ENCODE measurements around the gene NLE1.
"Not testable (repeated sequence)": the region's sequence is repeated elsewhere in the genome, so short reads cannot be mapped to it uniquely, and the experiment has no call there.

The NLE1 gene

GRCh38 chr17:35129154-35129972 is 12.7 kb downstream of the NLE1 start:
- Mint-ChIP-seq H3K27ac (no peak overlapping the region), H3K4me3 (no peak overlapping the region), H3K9me3 (no peaks in the 10 kb centered on the region), H3K4me1 (peaks cover 0 to 6% of the 10 kb centered on the region in 2 donors), H3K36me3 (peaks cover 35 to 46% of the 10 kb centered on the region in 2 donors), H3K27me3 (no peaks in the 10 kb centered on the region)
- ATAC-seq (replicated peaks): no peak
- no peak for DNase-seq

GRCh38 chr17:35127751-35128514 is 14.2 kb downstream of the NLE1 start:
- no peaks in the 10 kb centered on the region for H3K9me3 Mint-ChIP-seq
- ATAC-seq (replicated peaks): no peak
- no peaks in the 10 kb centered on the region for H3K27me3 Mint-ChIP-seq
- H3K4me3 Mint-ChIP-seq: no peak overlapping the region
- peak overlapping the region; percentile 37 for H3K27ac Mint-ChIP-seq
- H3K4me1 Mint-ChIP-seq: peaks cover 0 to 6% of the 10 kb centered on the region in 2 donors
- DNase-seq: no peak
- peaks cover 25 to 32% of the 10 kb centered on the region in 2 donors for H3K36me3 Mint-ChIP-seq

GRCh38 chr17:35121315-35121714 is 20.8 kb downstream of the NLE1 start, which contains the start of gene FNDC8:
Gene FNDC8, plus strand, starts transcription at chr17:35121615. Its CDS starts 79 bp downstream, at chr17:35121694.
- H3K36me3 Mint-ChIP-seq: peaks cover 8 to 11% of the 10 kb centered on the region in 2 donors
- no peak for ATAC-seq (replicated peaks)

GRCh38 chr17:35119370-35120165 is 22.5 kb downstream of the NLE1 start, which contains the start of gene RAD51D:
Gene RAD51D, minus strand, starts transcription at chr17:35119860. Its CDS starts 247 bp downstream, at chr17:35119613.
- Mint-ChIP-seq H3K4me1 (peaks cover 22 to 43% of the 10 kb centered on the region in 2 donors), H3K27me3 (no peaks in the 10 kb centered on the region), H3K27ac (peak within 1 kb of the TSS; percentile 97), H3K9me3 (no peaks in the 10 kb centered on the region), H3K36me3 (peaks cover 16 to 23% of the 10 kb centered on the region in 2 donors), H3K4me3 (peak within 1 kb of the TSS; percentile 87 to 93)
- DNase-seq (peak; percentile 76), ATAC-seq (replicated peaks) (peak; percentile 93 to 94)

More at GRCh38 chr17:35121315-35121714, 20.8 kb downstream of the NLE1 start, which contains the start of gene FNDC8:
- H3K4me1 Mint-ChIP-seq: peaks cover 18 to 34% of the 10 kb centered on the region in 2 donors
- H3K27ac Mint-ChIP-seq: no peak within 1 kb of the TSS
- no peaks in the 10 kb centered on the region for H3K27me3 Mint-ChIP-seq
- DNase-seq: no peak
- no peak within 1 kb of the TSS for H3K4me3 Mint-ChIP-seq
- no peaks in the 10 kb centered on the region for H3K9me3 Mint-ChIP-seq

- DNase-seq (no peak), ATAC-seq (replicated peaks) (peak in 1 of 2 donors; percentile 21)
- peak overlapping the region; percentile 70 for H3K27ac Mint-ChIP-seq
- H3K9me3 Mint-ChIP-seq: no peaks in the 10 kb centered on the region
- peaks cover 20 to 25% of the 10 kb centered on the region in 2 donors for H3K36me3 Mint-ChIP-seq
- no peaks in the 10 kb centered on the region for H3K27me3 Mint-ChIP-seq
- H3K4me1 Mint-ChIP-seq: peaks cover 22 to 46% of the 10 kb centered on the region in 2 donors
- peak overlapping the region; percentile 87 to 93 for H3K4me3 Mint-ChIP-seq
Measured at GRCh38 chr17:35117984-35118383, 24.1 kb downstream of the NLE1 start.

- H3K27ac Mint-ChIP-seq: no peak overlapping the region
- peaks cover 22 to 49% of the 10 kb centered on the region in 2 donors for H3K4me1 Mint-ChIP-seq
- ATAC-seq (replicated peaks) (no peak), DNase-seq (no peak)
- no peak overlapping the region for H3K4me3 Mint-ChIP-seq
- peaks cover 24 to 28% of the 10 kb centered on the region in 2 donors for H3K36me3 Mint-ChIP-seq
- H3K9me3 Mint-ChIP-seq: no peaks in the 10 kb centered on the region
- H3K27me3 Mint-ChIP-seq: no peaks in the 10 kb centered on the region
Measured at GRCh38 chr17:35116845-35117244, 25.3 kb downstream of the NLE1 start.

- not testable (repeated sequence) for ATAC-seq (replicated peaks); DNase-seq; H3K27me3 Mint-ChIP-seq; H3K4me3 Mint-ChIP-seq; H3K27ac Mint-ChIP-seq; H3K9me3 Mint-ChIP-seq
- Mint-ChIP-seq H3K4me1 (peaks cover 2 to 10% of the 10 kb centered on the region in 2 donors), H3K36me3 (peaks cover 25 to 29% of the 10 kb centered on the region in 2 donors)
Measured at GRCh38 chr17:35110791-35111190, 31.3 kb downstream of the NLE1 start.

- Mint-ChIP-seq H3K4me1 (no peaks in the 10 kb centered on the region), H3K36me3 (peaks cover 33 to 52% of the 10 kb centered on the region in 2 donors), H3K9me3 (peaks cover 0 to 5% of the 10 kb centered on the region in 2 donors), H3K27ac (peak overlapping the region; percentile 73), H3K4me3 (no peak overlapping the region), H3K27me3 (no peaks in the 10 kb centered on the region)
- DNase-seq (no peak), ATAC-seq (replicated peaks) (no peak)
Measured at GRCh38 chr17:35104844-35105450, 37.2 kb downstream of the NLE1 start.

GRCh38 chr17:35103271-35103670 is 38.8 kb downstream of the NLE1 start:
- H3K4me3 Mint-ChIP-seq: no peak overlapping the region
- ATAC-seq (replicated peaks) (no peak), DNase-seq (no peak)
- no peak overlapping the region for H3K27ac Mint-ChIP-seq
- peaks cover 39 to 62% of the 10 kb centered on the region in 2 donors for H3K36me3 Mint-ChIP-seq
- peaks cover 0 to 5% of the 10 kb centered on the region in 2 donors for H3K9me3 Mint-ChIP-seq
- H3K4me1 Mint-ChIP-seq: no peaks in the 10 kb centered on the region
- no peaks in the 10 kb centered on the region for H3K27me3 Mint-ChIP-seq

GRCh38 chr17:35101725-35102124 is 40.4 kb downstream of the NLE1 start:
- Mint-ChIP-seq H3K4me1 (peaks cover 0 to 3% of the 10 kb centered on the region in 2 donors), H3K4me3 (no peak overlapping the region), H3K36me3 (peaks cover 37 to 61% of the 10 kb centered on the region in 2 donors), H3K27ac (no peak overlapping the region), H3K27me3 (no peaks in the 10 kb centered on the region), H3K9me3 (peaks cover 0 to 5% of the 10 kb centered on the region in 2 donors)
- no peak for ATAC-seq (replicated peaks)
- DNase-seq: no peak

GRCh38 chr17:35101036-35101435 is 41.1 kb downstream of the NLE1 start:
- no peak overlapping the region for H3K4me3 Mint-ChIP-seq
- DNase-seq (no peak), ATAC-seq (replicated peaks) (no peak)
- H3K4me1 Mint-ChIP-seq: peaks cover 0 to 3% of the 10 kb centered on the region in 2 donors
- H3K27me3 Mint-ChIP-seq: no peaks in the 10 kb centered on the region
- H3K27ac Mint-ChIP-seq: no peak overlapping the region
- peaks cover 31 to 60% of the 10 kb centered on the region in 2 donors for H3K36me3 Mint-ChIP-seq
- no peaks in the 10 kb centered on the region for H3K9me3 Mint-ChIP-seq

- Mint-ChIP-seq H3K27ac (no peak overlapping the region), H3K4me3 (no peak overlapping the region), H3K27me3 (no peaks in the 10 kb centered on the region), H3K4me1 (peaks cover 0 to 3% of the 10 kb centered on the region in 2 donors), H3K9me3 (no peaks in the 10 kb centered on the region), H3K36me3 (peaks cover 20 to 50% of the 10 kb centered on the region in 2 donors)
- DNase-seq (no peak), ATAC-seq (replicated peaks) (no peak)
Measured at GRCh38 chr17:35099908-35100307, 42.2 kb downstream of the NLE1 start.

- Mint-ChIP-seq H3K27ac (no peak overlapping the region), H3K4me3 (no peak overlapping the region), H3K27me3 (no peaks in the 10 kb centered on the region), H3K9me3 (no peaks in the 10 kb centered on the region), H3K4me1 (peaks cover 0 to 3% of the 10 kb centered on the region in 2 donors), H3K36me3 (peaks cover 19 to 42% of the 10 kb centered on the region in 2 donors)
- no peak for ATAC-seq (replicated peaks)
- no peak for DNase-seq
Measured at GRCh38 chr17:35097776-35098175, 44.3 kb downstream of the NLE1 start.

All from stimulated activated naive B cell treated with anti-CD40 and anti-IgM and Interleukin-4, amounts not matched to agents 10 μg/mL and 1 μg/mL and 100 μg/mL, for 72 hours (primary cell).